HG02943 (cell line): Measurements from ENCODE around the gene YIPF3.
A peak's percentile ranks its signal among the peaks of the same experiment; 100 is the strongest.
"Not testable (repeated sequence)": the region's sequence is repeated elsewhere in the genome, so short reads cannot be mapped to it uniquely, and the experiment has no call there.

Source experiments
- ATAC-seq: cut with Tn5 transposase; IDR thresholded peaks from one replicate; pipeline ENCODE4 v1.9.1; 2021; ENCODE audit warnings: mild to moderate bottlenecking, low read depth, moderate library complexity; ENCODE audit not compliant: unreplicated experiment

Gene YIPF3

GRCh38 chr6:43516697-43517504 is at the start of gene YIPF3, which contains the start of gene POLR1C:
Gene YIPF3 (minus strand): TSS chr6:43516926. CDS start chr6:43516807, 119 bp downstream.
Gene POLR1C (plus strand): TSS chr6:43517089. CDS start chr6:43517110, 21 bp downstream.
- peak; percentile 81 for ATAC-seq

GRCh38 chr6:43559328-43559727 is 42.6 kb upstream of the YIPF3 start:
- no peak for ATAC-seq

GRCh38 chr6:43557620-43558019 is 40.9 kb upstream of the YIPF3 start:
- not testable (repeated sequence) for ATAC-seq

GRCh38 chr6:43547222-43547621 is 30.5 kb upstream of the YIPF3 start:
- ATAC-seq, result no peak

- no peak for ATAC-seq
These were observed 27.7 kb upstream of the YIPF3 start for GRCh38 chr6:43544461-43544860.

GRCh38 chr6:43541774-43542471 is 25.2 kb upstream of the YIPF3 start:
- ATAC-seq, result no peak

- ATAC-seq, result no peak
These were observed 23.8 kb upstream of the YIPF3 start for GRCh38 chr6:43540507-43540906.

GRCh38 chr6:43539409-43539808 is 22.7 kb upstream of the YIPF3 start:
- ATAC-seq, result not testable (repeated sequence)

- ATAC-seq, result not testable (repeated sequence)
These were observed 22.3 kb upstream of the YIPF3 start for GRCh38 chr6:43538986-43539385.

GRCh38 chr6:43532201-43532600 is 15.5 kb upstream of the YIPF3 start:
- no peak for ATAC-seq

- ATAC-seq, result no peak
These were observed 7.8 kb upstream of the YIPF3 start for GRCh38 chr6:43524483-43524961.

- ATAC-seq, result no peak
These were observed 6.6 kb upstream of the YIPF3 start for GRCh38 chr6:43523284-43523683.

- ATAC-seq, result no peak
These were observed 6.0 kb upstream of the YIPF3 start for GRCh38 chr6:43522547-43523261.

- no peak for ATAC-seq
These were observed 5.1 kb upstream of the YIPF3 start for GRCh38 chr6:43521836-43522235.

- ATAC-seq, result no peak
These were observed 3.4 kb upstream of the YIPF3 start for GRCh38 chr6:43520097-43520496.

GRCh38 chr6:43517505-43518357 is 1.0 kb upstream of the YIPF3 start:
- ATAC-seq, result no peak

GRCh38 chr6:43516367-43516696 is 394 bp downstream of the YIPF3 start:
- no peak for ATAC-seq

GRCh38 chr6:43515808-43516207 is 918 bp downstream of the YIPF3 start:
- no peak for ATAC-seq

- ATAC-seq, result no peak
These were observed 4.8 kb downstream of the YIPF3 start for GRCh38 chr6:43511824-43512415.

- no peak for ATAC-seq
These were observed 5.9 kb downstream of the YIPF3 start for GRCh38 chr6:43510827-43511163.
